ENCODE data around the gene GRM1.

Gene GRM1

GRCh38 chr6:146337376-146337775 is 308.5 kb downstream of the GRM1 start:
- TF ChIP-seq CTCF (IDR thresholded peaks at IDR 0.05; ENCODE audit: low read depth, low read length, missing control alignments), result no peak

GRCh38 chr6:146339716-146340115 is 310.9 kb downstream of the GRM1 start:
- in situ Hi-C loops (cut with HindIII; ENCODE audit: low sequenced_read_pairs), result no loop called here
- DNase-seq (ENCODE audit: low read depth), result peak; percentile 95
- no peak for TF ChIP-seq CTCF (IDR thresholded peaks at IDR 0.05; ENCODE audit: low read depth, low read length, missing control alignments)
- no peak overlapping the region for H3K4me3 ChIP-seq (ENCODE audit: low read depth, low read length)

More at GRCh38 chr6:146337376-146337775, 308.5 kb downstream of the GRM1 start:
- in situ Hi-C loops (cut with HindIII; ENCODE audit: low sequenced_read_pairs), result no loop called here
- H3K4me3 ChIP-seq (ENCODE audit: low read depth, low read length), result no peak overlapping the region
- no peak for DNase-seq (ENCODE audit: low read depth)

GRCh38 chr6:146341493-146342230 is 312.8 kb downstream of the GRM1 start:
- in situ Hi-C loops (cut with HindIII; ENCODE audit: low sequenced_read_pairs), result no loop called here

GRCh38 chr6:146345598-146345997 is 316.7 kb downstream of the GRM1 start:
- TF ChIP-seq CTCF (IDR thresholded peaks at IDR 0.05; ENCODE audit: low read depth, low read length, missing control alignments), result no peak
- in situ Hi-C loops (cut with HindIII; ENCODE audit: low sequenced_read_pairs), result no loop called here
- no peak for DNase-seq (ENCODE audit: low read depth)
- no peak overlapping the region for H3K4me3 ChIP-seq (ENCODE audit: low read depth, low read length)

More at GRCh38 chr6:146341493-146342230, 312.8 kb downstream of the GRM1 start:
- no peak for TF ChIP-seq CTCF (IDR thresholded peaks at IDR 0.05; ENCODE audit: low read depth, low read length, missing control alignments)
- no peak for DNase-seq (ENCODE audit: low read depth)
- H3K4me3 ChIP-seq (ENCODE audit: low read depth, low read length), result no peak overlapping the region

- DNase-seq (ENCODE audit: low read depth), result no peak
These were observed 318.2 kb downstream of the GRM1 start for GRCh38 chr6:146347090-146347489.

GRCh38 chr6:146347690-146348089 is 318.8 kb downstream of the GRM1 start:
- TF ChIP-seq CTCF (IDR thresholded peaks at IDR 0.05; ENCODE audit: low read depth, low read length, missing control alignments), result no peak
- no peak for DNase-seq (ENCODE audit: low read depth)
- H3K4me3 ChIP-seq (ENCODE audit: low read depth, low read length), result no peak overlapping the region
- in situ Hi-C loops (cut with HindIII; ENCODE audit: low sequenced_read_pairs), result no loop called here

More at GRCh38 chr6:146347090-146347489, 318.2 kb downstream of the GRM1 start:
- no peak overlapping the region for H3K4me3 ChIP-seq (ENCODE audit: low read depth, low read length)
- TF ChIP-seq CTCF (IDR thresholded peaks at IDR 0.05; ENCODE audit: low read depth, low read length, missing control alignments), result no peak
- in situ Hi-C loops (cut with HindIII; ENCODE audit: low sequenced_read_pairs), result no loop called here

Measured in astrocyte of the cerebellum (primary cell).